HG03558 (cell line): ENCODE measurements around the gene COL5A1.
"Not testable (repeated sequence)": the region's sequence is repeated elsewhere in the genome, so short reads cannot be mapped to it uniquely, and the experiment has no call there.

Source experiments
- ATAC-seq: cut with Tn5 transposase; IDR thresholded peaks from one replicate; pipeline ENCODE4 v1.9.1; 2021; ENCODE audit warnings: moderate number of reproducible peaks; ENCODE audit not compliant: unreplicated experiment; ENCODE audit errors: extremely low read depth

The COL5A1 gene

DNA sequence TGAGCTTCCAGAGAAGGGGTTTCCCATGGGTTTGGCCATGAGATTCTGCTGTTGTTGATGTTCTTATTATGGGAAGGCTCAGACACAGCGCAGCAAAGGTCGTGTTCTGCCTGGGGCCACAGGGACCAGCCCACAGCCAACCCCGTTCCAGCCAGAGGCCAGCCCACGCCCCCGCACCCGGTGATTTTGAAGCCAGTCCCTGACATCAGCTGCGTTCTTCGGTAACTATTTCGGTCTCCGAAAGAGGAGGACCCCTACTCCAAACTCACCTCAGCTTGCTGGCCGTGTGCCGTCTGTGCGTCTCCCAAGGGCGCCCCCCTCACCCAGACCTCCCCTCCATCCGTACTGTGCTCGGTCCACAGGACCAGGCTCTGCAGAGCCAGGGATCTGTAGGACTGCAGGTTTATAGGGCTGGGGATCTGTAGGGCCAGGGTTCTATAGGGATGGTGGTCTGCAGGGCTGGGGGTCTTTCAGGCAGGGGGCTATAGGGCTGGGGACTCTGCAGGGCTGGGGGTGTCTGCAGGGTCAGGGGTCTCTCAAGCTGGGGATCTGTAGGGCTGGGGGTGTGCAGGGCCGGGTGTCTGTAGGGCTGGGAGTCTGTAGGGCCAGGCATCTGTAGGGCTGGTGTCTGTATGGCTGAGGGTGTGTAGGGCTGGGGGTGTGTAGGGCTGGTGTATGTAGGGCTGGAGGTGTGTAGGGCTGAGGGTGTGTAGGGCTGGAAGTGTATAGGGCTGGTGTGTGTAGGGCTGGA lies 11.8 kb downstream of the COL5A1 start:
- ATAC-seq, result no peak

DNA sequence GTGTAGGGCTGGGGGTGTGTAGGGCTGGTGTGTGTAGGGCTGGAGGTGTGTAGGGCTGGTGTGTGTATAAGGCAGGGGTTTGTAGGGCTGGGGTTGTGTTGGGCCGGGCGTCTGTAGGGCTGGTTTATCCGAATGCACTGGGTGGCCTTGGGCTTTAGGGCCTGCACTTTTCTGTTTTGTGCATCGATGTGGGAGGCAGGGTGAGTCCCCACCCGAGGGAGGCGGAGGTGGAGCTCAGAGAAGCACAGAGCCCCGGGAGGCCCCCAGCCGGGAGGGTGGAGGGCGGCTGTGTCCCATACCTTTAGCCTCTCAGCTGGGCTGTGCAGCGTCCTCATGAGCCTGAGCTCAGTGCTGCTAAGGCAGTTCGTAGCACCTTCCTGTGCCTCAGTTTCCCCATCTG lies 13.5 kb downstream of the COL5A1 start:
- no peak for ATAC-seq

DNA sequence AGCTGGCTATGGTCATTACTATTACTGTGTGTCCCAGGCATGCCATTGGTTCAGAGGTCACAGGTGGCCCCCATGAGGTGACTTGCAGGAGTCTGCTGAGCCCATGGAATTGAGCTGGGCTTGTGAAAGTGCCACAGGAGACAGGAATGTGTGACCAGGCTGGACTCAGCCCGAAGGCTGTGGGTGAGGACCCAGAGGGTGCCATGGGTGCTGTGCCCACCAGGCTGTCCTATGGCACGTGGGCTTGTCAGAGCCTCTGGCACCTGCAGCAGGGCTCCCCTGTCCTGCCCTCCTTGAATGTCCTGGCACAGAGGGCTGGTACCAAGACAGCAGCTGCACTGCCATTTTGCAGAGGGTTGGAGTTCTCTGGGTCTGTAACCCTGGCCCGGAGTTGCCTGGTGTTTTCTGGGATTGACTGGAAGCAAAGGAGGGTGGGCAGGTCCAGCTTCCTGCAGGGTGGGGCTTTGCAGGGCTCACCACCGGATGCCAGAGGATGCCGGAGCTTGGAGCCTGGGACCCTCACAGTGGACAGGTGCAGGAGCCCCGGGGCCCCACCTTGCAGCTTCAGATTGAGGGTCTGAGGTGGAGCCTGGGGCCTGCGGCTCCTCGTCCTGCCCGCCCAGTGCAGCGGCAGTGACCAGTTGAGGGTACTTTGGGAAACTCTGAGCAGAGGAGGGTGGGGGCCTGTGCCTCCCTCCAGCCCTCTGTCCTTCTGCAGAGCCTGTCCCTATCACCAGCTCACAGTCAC lies 14.2 kb downstream of the COL5A1 start:
- no peak for ATAC-seq

DNA sequence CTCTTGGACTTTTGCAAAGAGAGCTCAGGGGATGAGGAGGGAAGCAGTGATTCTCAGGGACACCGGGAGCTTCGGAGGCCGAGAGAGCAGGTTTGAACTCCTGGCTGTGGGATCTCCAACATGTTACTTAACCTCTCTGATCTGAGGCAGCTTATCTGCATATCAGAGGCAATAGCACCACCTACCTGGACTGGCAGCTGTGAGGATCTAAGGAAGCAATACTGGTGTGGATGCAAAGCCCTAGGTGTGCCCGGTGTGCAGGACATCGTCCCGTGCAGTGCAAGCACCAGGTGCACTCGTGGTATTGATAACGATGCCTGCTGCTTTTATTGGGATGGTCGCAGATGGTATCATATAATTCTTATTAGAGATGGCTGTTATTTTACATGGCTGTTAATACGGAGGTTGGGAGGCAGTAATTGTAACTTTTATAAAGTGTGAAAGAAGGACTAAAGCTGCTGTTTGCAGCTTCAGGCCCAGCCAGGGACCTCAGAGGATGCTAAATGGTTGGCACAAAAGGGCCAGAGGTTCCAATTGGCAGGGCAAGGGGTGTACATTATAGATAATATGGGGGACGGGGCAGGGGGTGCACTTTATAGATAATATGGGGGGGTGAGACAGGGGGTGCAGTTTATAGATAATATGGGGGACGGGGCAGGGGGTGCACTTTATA lies 14.9 kb downstream of the COL5A1 start:
- ATAC-seq, result no peak

DNA sequence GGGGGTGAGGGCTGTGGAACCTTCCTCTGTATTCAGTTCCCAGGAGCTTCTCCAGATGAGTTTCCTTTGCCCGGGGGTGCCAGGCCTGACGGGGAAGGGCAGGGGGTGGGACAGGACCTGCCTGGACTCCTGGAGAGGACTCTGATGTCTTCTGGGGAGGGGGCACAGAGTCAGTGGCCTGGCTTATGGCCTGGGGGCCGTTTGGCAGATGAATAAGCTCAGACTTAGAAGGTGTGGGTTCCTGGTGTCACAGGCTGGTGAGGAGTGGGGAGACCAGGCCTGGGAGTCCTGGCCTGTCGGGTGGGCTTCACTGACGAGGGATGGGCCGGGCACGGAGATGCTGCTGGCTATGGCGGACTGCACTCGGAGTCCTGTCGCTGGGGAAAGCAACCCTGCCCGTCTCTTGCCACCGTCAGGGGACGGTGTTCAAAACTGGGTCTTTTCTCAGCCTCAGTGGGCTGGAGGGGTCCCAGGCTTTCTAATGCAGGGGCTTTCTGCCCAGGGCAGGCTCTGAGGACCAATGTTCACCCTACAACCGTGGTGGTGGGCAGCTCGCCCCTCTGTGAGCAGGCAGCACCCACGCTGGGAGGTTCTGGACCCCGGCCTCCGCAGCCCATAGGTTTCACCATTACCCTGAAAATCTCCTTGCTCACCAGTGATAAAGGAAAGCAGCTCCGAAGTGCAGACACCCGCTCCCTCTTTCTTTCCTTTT lies 16.2 kb downstream of the COL5A1 start:
- ATAC-seq, result no peak

DNA sequence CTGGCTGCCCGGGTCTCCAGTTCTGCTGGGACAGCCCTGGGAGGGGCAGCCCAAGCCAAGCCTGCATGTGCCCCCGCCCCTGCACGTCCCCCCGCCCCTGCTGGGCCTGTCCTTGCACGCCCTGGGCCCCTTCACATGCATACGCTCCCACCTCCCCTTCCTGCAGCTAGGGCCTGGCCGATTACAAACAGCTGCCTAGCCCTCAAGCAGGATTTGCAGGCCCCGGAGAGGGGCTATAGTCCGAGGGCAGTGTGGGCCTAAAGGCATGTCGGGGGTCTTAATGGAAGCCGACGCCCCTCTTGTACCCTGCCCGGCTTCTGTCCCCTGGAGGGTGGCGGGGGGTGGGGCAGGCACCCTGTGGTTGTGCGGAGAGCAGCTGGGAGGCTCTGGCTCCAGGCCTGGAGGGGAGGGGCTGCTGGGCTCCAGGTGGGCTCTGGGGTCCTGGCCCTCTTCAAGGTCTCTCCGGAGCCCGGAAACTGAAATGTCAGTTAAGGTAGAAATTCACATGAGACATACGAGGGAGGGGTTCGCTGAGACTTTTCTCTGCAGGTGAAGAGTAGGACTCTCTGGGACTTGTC lies 16.9 kb downstream of the COL5A1 start:
- no peak for ATAC-seq

DNA sequence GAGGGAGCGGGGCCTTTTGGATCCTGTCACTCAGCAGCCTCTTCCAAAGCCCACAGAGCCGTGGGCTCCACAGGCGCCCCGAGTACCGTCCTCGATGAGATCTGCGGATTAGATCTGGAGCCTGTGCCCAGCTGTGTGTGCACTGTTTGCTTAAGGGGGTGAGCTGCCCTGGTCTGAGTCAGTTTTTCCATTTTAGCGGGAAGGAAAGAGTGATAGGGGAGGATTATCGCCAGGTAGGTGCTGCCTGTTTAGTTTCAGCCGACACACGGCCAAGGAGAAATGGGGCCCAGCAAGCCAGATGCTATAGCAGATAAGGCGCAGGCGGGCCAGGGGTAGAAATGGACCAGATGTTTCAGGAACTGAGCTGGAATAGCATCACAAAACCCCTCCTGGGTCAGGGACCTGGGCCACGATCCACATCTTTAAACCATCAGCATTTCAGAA lies 18.1 kb downstream of the COL5A1 start:
- no peak for ATAC-seq

DNA sequence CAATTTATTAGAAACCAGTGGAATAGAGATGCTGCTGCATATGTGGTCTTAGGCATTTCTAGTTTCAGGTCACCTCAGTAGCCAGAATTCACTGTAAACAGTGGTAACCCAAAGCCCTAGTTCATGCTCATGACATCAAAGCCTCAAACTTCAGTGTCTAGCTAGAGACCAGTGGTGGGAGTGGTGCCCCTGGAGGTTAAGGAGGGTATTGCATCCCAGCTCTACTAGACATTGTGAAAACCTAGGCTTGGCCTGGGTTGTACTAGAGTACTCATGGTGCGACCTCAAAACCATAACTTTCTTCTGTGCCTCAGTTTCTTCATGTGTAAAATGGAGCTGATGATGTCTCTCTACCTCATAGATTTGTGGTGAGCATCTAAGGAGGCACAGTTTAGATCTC lies 18.8 kb downstream of the COL5A1 start:
- ATAC-seq, result no peak

DNA sequence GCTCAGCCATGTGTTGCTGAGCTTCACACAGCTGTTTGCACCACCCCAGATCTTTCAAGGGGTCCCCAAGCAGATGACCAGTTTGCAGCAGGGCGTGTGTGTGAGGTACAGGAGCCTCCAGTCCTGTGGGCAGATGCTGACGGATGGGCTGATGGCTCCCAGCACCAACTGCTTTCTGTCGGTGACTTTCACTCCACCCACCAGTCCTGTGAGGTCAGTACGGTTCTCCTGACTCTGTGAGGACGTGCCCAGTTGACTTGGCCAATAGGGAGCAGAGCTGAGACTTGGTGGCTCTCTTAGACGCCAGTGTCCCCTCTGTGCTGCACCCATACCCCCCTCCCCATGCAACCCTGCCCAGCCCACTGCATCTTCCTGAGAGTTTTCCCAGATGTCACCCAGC lies 19.7 kb downstream of the COL5A1 start:
- no peak for ATAC-seq

DNA sequence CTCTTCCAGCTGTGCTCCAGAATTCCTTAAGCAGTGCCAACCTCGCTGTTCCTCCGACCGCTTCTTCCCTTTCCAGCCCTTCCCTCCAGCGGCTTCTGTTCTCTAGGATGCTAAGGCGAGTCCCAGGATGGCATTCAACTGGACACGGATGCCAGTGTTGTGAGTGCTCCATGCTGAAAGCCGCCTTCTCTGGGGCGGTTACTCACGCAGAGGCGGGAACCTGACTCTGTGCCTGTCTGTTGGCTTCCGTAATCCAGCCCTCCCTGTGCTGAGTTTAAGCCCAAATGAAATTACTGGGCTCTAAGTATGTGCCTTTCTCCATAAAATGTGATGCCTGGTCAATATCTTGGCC lies 20.2 kb downstream of the COL5A1 start:
- no peak for ATAC-seq

DNA sequence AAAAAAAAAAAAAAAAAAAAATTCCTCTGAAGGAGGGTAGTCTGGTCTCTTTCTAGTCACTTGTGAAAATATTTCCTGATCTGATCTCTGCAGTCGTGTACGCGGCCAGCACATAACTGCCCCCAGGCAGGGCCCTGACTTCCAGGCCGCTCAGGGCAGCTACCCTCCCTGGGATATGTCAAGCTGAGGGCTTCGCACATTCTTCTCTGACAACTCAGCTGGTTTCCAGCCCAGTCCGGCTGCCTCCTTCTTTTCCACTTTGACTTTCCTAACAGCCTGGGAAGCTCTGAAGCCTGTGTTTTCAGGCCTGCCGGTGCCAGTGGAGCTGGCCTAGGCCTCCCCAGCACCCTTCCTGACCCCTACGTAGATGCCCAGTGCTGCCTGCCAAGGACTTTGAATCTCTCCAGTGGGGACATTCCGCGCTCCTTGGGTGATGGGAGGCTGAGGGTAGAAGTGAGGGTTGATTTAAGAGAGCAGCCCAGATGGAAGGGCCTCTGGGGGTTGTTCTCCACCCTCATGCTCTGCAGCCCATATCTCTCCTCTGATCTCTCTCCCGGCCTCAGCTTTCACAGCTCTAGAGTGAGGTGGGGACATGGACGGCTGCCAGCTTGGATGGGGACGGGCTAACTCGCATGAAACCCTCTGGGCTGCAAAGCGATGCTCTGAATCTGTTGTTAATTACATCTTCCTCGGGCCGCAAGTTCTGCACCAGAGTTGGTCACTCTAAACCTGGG lies 20.7 kb downstream of the COL5A1 start:
- ATAC-seq, result no peak

DNA sequence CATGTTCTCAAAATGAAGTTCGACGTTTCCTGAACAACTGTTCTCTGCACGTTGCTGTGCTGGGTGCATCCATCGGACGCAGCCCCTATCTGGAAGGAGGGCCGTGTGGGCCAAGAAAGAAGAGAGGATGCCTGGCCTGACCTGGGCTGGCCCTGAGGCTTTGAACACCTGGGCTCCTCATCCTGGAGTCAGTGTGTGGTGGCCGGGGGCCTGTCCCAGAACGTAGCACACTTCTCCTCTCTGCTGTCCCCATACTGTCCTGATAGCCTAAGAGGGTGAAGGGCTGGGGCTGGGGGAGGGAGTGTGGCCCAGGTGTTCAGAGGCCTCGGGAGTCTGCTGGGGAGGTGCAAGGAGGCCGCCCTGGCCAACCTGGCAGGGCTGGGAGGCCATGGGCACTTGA lies 21.5 kb downstream of the COL5A1 start:
- ATAC-seq, result no peak

DNA sequence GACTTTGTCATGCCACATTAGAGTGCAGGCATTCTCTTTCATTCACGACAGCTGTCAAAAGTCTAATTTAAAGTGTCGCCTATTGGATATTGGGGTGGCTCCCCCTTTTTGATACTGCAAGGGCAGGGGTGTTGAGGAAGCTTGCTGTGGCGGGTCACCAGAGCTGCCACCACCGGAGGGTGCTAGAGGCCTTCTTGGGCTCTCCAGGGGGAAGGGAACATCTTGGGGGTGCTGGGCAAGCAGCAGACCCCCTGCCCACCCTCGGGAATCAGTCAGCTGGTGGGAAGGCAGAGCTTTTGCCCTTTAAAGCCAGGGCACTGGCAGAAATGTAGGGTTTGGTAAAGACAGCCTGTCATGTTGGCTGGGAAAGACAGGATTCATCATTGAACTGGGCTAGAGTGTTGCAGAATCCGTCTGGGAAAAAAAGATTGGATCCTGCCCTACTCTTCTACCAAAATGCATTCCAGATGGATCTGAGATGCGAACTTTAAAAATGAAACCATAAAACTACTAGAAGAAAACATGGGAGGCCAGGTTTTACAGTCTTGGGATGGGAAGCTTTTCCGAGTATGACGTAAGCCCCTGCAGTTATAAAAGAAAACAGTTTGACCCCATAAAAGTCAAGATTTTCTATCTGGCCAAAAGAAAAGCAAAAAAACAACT lies 22.3 kb downstream of the COL5A1 start:
- ATAC-seq, result no peak

DNA sequence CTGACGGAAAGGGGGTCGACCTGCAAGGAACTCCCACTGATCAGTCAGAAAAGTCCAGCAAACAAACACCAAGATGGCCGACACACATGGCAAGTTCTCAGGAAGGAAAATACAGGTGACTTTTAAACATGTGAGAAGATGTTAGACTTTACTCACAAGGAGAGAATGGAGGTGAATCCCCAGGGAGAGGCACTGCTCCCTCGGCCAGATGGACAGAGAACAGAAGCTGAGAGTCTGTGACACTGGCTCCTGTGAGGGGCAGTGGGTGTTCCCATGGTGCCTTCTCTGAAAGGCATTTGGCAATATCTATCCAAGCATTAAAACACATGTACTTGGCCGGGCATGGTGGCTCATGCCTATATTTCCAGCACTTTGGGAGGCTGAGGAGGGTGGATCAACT lies 22.8 kb downstream of the COL5A1 start:
- ATAC-seq, result no peak

DNA sequence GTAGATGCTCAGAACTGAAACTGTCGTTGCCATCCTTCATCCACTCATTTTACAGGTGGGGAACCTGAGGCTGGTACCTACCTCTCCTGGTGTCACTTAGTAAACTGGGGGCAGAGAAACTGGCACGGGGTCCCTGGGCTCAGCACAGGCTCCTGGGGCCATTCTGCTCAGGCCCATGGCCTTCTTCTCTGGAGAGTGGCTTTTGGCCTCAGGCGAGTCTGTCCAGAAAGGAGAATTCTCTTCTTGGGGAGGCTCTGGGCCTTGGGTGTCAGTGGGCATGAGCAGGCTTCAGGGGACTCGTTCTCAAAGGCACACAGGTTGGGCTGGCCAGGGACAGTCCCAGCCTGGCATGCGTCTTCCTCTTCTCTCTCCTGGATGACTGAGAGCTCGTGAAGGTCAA lies 24.6 kb downstream of the COL5A1 start:
- ATAC-seq, result no peak

DNA sequence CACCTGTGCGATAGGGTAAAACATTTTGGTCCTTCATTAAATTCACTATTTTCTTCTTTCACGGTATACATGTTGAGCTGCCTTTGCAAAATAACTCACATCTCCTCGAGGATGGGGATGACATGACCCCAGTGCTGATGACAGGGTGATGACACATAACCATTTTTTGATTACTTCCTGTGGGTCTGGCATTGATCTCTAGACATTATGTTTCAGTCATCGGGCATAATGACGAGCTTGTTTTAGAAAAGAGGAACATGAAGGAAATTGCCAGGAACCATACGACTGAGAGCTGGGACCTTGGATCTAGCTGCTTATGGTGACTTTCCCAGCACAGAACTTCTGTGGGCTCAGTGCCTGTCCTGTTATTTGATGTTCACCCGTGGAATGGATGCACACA lies 25.2 kb downstream of the COL5A1 start:
- ATAC-seq, result no peak

DNA sequence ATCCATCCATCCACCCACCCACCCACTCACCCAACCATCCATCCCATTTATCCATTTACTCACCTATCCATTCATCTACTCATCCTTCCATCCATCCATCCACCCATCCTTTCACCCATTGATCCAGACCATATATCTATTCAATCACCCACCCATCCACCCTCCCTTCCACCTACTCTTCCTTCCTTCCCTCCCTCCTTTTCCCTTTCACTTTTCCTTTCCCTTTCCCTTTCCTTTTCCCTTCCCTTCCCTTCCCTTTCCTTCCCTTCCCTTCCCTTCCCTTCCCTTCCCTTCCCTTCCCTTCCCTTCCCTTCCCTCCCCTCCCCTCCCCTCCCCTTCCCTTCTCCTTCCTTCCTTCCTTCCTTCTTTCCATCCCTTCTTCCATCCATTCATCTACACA lies 27.4 kb downstream of the COL5A1 start:
- ATAC-seq, result not testable (repeated sequence)

DNA sequence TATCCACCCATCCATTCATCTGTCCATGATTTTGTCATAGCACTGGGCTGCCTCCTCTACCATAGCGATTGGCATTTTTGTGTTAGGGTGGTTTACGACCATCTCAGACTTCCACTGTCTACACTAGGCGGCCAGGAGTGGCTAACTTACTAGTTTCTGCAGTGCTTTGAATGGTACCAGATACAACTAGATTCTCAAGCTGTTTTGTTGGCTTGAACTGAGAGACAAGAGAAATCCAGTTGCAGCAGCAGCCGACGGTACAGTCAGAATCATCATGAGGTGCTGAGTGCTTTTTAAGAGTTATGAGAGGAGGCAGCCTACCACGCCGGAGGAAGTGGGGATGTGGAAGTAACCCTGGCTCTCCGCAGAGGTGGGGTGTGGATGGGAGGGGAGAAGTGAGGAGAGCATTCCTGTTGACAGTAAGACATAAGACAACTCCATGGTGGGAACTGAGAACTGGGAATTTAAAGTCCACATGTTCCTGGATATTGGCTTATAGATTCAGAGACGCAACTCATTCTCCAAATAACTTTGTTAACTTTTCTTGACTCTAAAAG lies 27.9 kb downstream of the COL5A1 start:
- no peak for ATAC-seq

DNA sequence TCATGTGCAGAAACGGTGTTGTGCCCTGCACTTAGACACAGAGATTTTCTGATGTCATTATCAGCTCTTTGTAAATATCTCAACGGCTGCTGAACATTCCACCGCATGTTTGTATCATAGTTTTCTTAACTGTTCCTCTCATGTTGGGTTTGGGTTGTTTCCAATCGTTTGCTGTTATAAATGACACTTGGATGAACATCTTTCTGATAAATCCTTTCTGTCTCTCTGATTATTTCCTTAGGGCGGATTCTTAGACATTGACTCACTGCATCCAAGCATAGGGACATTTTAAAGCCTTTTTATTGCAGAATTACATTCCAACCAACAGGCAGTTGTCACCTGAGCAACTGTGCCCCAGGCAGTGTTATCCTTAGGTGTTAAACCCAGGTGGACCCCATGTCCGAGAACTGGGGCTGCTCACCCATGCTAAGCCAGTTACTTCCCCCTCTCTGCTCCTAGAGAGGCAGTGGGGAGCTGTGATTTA lies 28.5 kb downstream of the COL5A1 start:
- no peak for ATAC-seq
